Esophagus muscularis mucosa (tissue), 3 donors: ENCODE measurements around the gene AHR.
"Not testable (repeated sequence)": the region's sequence is repeated elsewhere in the genome, so short reads cannot be mapped to it uniquely, and the experiment has no call there.

Source experiments
- POLR2AphosphoS5 ChIP-seq, 2 donors: sonication (generic); formaldehyde crosslinking; IDR thresholded peaks; one replicate each; pipeline ENCODE4 v1.6.1; 2017; ENCODE audit warnings: antibody characterized with exemption in 2 of 2
- TF ChIP-seq, protein P1 (sequence below), 3 experiments: fragments of 200-600 bp in 2 of 3; fragments of 450-650 bp in 1 of 3; sonication (generic) in 2 of 3; IDR thresholded peaks; one replicate each; pipeline ENCODE4 v1.5.1; 2017 to 2019; ENCODE audit warnings: antibody characterized with exemption in 3 of 3, mild to moderate bottlenecking in 2 of 3, moderate library complexity in 1 of 3

DNA sequence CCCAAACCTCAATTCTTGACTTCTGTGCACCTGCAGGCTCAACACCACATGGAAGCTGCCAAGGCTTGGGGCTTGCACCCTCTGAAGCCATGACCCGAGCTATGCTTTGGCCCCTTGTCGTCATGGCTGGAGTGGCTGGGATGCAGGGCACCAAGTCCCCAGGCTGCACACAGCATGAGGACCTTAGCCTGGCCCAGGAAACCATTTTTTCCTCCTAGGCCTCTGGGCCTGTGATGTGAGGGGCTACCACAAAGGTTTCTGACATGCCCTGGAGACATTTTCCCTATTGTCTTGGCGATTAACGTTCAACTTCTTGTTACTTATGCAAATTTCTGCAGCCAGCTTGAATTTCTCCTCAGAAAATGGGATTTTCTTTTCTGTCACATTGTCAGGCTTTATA, 96.1 kb downstream of the AHR start:
- TF ChIP-seq POLR2AphosphoS5 (IDR thresholded peaks at IDR 0.05), result not testable (repeated sequence)
- TF ChIP-seq, protein P1, sequence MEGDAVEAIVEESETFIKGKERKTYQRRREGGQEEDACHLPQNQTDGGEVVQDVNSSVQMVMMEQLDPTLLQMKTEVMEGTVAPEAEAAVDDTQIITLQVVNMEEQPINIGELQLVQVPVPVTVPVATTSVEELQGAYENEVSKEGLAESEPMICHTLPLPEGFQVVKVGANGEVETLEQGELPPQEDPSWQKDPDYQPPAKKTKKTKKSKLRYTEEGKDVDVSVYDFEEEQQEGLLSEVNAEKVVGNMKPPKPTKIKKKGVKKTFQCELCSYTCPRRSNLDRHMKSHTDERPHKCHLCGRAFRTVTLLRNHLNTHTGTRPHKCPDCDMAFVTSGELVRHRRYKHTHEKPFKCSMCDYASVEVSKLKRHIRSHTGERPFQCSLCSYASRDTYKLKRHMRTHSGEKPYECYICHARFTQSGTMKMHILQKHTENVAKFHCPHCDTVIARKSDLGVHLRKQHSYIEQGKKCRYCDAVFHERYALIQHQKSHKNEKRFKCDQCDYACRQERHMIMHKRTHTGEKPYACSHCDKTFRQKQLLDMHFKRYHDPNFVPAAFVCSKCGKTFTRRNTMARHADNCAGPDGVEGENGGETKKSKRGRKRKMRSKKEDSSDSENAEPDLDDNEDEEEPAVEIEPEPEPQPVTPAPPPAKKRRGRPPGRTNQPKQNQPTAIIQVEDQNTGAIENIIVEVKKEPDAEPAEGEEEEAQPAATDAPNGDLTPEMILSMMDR (IDR thresholded peaks at IDR 0.05), result not testable (repeated sequence)
